ENCODE measurements around the gene PLD6.

DNA sequence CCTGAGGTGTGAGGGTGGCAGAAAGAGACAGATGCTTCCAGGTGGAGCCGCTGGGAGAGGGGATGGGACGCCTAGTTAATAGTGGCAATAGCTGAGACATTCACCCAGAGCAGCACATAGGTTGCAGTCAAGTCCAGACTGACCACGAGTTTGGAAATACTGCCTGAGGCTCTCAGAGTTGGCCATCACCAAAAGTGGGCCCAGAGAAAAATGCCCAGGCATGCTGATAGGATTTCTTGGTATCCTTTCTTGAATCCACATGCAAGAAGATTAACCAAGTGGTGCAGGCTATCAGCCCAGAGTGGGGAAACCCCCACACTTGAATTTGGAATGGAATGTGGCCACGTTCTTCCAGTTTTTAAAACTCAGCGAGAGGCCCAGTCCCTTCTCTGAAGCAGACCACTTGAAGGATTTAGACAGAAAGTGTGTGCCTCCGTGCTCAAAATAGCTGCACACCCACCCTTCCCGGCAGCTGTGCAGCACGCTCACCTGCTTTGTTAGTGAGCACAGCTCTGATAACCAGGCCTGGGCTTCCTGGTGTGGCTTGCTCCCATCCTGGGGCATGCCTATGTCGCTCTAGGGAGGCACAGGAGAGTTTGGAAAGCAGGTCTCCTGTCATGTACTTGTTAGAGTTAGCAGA lies 35.7 kb downstream of the PLD6 start:
- TF ChIP-seq, protein P1, sequence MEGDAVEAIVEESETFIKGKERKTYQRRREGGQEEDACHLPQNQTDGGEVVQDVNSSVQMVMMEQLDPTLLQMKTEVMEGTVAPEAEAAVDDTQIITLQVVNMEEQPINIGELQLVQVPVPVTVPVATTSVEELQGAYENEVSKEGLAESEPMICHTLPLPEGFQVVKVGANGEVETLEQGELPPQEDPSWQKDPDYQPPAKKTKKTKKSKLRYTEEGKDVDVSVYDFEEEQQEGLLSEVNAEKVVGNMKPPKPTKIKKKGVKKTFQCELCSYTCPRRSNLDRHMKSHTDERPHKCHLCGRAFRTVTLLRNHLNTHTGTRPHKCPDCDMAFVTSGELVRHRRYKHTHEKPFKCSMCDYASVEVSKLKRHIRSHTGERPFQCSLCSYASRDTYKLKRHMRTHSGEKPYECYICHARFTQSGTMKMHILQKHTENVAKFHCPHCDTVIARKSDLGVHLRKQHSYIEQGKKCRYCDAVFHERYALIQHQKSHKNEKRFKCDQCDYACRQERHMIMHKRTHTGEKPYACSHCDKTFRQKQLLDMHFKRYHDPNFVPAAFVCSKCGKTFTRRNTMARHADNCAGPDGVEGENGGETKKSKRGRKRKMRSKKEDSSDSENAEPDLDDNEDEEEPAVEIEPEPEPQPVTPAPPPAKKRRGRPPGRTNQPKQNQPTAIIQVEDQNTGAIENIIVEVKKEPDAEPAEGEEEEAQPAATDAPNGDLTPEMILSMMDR (IDR thresholded peaks at IDR 0.05): no peak
- TF ChIP-seq POLR2A (IDR thresholded peaks at IDR 0.05): no peak

Data from tibial nerve (tissue), 3 donors.